ENCODE measurements around the gene MRPL23. TPM values are rescaled to one million over a fixed set of nuclear protein-coding genes. Genes with fewer than 3 reads are reported as not detected.

The MRPL23 gene
- total RNA-seq, 1 experiment from 2014 or later = 109 TPM

DNA sequence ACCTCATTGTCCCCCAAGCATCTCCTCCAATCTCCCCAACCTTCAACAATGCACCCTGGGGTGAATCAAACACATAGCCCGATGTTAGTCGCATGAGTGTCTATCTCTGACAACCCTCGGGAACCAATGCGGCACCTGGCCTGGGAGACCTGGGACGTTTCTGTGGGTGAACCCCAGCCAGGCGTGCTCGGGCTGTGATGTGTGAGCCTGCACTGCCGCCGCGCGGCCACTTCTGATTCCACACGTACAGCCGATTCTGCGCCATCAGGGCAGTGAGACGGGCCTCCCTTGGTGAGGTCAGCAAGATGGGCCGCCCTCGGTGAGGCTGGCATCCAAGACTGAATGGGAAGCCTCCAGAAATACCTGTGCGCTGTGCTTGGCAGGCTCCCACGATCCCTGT, 55.7 kb downstream of the MRPL23 start:
- intact Hi-C loops (cut with micrococcal nuclease; ENCODE audit: unreplicated experiment) = no loop called here
- BruUV-seq (replicated peaks) = no TSS peak
- no peaks in the 10 kb centered on the region for H3K27me3 Mint-ChIP-seq (ENCODE audit: unreplicated experiment)
- H3K27ac Mint-ChIP-seq (ENCODE audit: unreplicated experiment) = no peak overlapping the region
- H3K36me3 Mint-ChIP-seq (ENCODE audit: insufficient read depth, unreplicated experiment) = no peaks in the 10 kb centered on the region
- DNase-seq = no peak
- TF ChIP-seq, protein P1, sequence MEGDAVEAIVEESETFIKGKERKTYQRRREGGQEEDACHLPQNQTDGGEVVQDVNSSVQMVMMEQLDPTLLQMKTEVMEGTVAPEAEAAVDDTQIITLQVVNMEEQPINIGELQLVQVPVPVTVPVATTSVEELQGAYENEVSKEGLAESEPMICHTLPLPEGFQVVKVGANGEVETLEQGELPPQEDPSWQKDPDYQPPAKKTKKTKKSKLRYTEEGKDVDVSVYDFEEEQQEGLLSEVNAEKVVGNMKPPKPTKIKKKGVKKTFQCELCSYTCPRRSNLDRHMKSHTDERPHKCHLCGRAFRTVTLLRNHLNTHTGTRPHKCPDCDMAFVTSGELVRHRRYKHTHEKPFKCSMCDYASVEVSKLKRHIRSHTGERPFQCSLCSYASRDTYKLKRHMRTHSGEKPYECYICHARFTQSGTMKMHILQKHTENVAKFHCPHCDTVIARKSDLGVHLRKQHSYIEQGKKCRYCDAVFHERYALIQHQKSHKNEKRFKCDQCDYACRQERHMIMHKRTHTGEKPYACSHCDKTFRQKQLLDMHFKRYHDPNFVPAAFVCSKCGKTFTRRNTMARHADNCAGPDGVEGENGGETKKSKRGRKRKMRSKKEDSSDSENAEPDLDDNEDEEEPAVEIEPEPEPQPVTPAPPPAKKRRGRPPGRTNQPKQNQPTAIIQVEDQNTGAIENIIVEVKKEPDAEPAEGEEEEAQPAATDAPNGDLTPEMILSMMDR (IDR thresholded peaks at IDR 0.05; ENCODE audit: unreplicated experiment) = no peak
- H3K4me3 Mint-ChIP-seq (ENCODE audit: low read depth, unreplicated experiment) = no peak overlapping the region
- CTCF ChIA-PET = interaction anchor here (0.7 to 3.1 kb wide), 5 partner anchors 120 to 350 kb away, joined by 4 to 22 read pairs (median 19); no protein-coding TSS in a partner anchor
- no peaks in the 10 kb centered on the region for H3K9me3 Mint-ChIP-seq (ENCODE audit: low read depth, unreplicated experiment)
- no peaks in the 10 kb centered on the region for H3K4me1 Mint-ChIP-seq (ENCODE audit: low read depth, unreplicated experiment)

DNA sequence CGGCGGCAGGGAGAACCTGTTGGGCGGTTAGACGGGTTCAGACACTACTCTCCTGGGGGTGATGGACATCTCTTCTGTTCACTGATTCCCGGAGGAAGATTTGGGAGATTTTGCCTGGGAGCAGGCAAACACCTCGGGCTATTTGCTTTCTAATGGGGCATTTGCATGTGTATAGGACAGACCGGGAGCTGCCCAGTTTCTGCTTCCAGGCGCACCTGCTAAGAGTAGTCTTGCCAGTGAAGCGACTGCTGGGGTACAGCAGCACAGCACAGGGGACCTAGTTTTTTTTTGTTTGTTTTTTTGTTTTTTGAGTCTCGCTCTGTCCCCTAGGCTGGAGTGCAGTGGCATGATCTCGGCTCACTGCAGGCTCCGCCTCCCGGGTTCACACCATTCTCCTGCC, 57.3 kb downstream of the MRPL23 start:
- H3K4me1 Mint-ChIP-seq (ENCODE audit: low read depth, unreplicated experiment) = no peaks in the 10 kb centered on the region
- H3K9me3 Mint-ChIP-seq (ENCODE audit: low read depth, unreplicated experiment) = no peaks in the 10 kb centered on the region
- no peaks in the 10 kb centered on the region for H3K27me3 Mint-ChIP-seq (ENCODE audit: unreplicated experiment)
- no TSS peak for BruUV-seq (replicated peaks)
- TF ChIP-seq, protein P1 (IDR thresholded peaks at IDR 0.05; ENCODE audit: unreplicated experiment) = no peak
- no peak overlapping the region for H3K4me3 Mint-ChIP-seq (ENCODE audit: low read depth, unreplicated experiment)
- no peaks in the 10 kb centered on the region for H3K36me3 Mint-ChIP-seq (ENCODE audit: insufficient read depth, unreplicated experiment)
- DNase-seq = no peak
- intact Hi-C loops (cut with micrococcal nuclease; ENCODE audit: unreplicated experiment) = no loop called here
- H3K27ac Mint-ChIP-seq (ENCODE audit: unreplicated experiment) = no peak overlapping the region
- CTCF ChIA-PET = interaction anchor here (1.0 kb wide), 2 partner anchors 118 to 147 kb away, joined by 3 read pairs; no protein-coding TSS in a partner anchor

Other genes with a start within 250 kb of the MRPL23 start
- gene IFITM10, start 196.7 kb upstream of the MRPL23 start, total RNA-seq (2022) = 3.3 and 8.1 TPM in 2 replicates
- 531 and 685 TPM in 2 replicates for gene CTSD, start 183.4 kb upstream of the MRPL23 start, total RNA-seq (2022)
- gene SYT8, start 112.3 kb upstream of the MRPL23 start, total RNA-seq (2022) = 5.8 and 7.1 TPM in 2 replicates
- 1.3 and 1.4 TPM in 2 replicates for gene TNNI2, start 108.4 kb upstream of the MRPL23 start, total RNA-seq (2022)
- gene LSP1, start 94.2 kb upstream of the MRPL23 start, total RNA-seq (2022) = not detected in 2 replicates
- gene PRR33, start 55.4 kb upstream of the MRPL23 start, total RNA-seq (2022) = not detected in 2 replicates
- not detected in 2 replicates for gene TNNT3, start 27.6 kb upstream of the MRPL23 start, total RNA-seq (2022)
- 0.38 and 1.9 TPM in 2 replicates for gene H19, start 50.5 kb downstream of the MRPL23 start, total RNA-seq (2022)
- gene IGF2, start 192.1 kb downstream of the MRPL23 start, total RNA-seq (2022) = 0.37 and 0.45 TPM in 2 replicates
- not detected in 2 replicates for gene INS, start 213.9 kb downstream of the MRPL23 start, total RNA-seq (2022)
- not detected in 2 replicates for gene TH, start 224.5 kb downstream of the MRPL23 start, total RNA-seq (2022)